ENCODE data around the gene FAM228A.

FAM228A gene

GRCh38 chr2:24169023-24169422 lies 5.8 kb upstream of the FAM228A start:
- H3K9ac ChIP-seq (ENCODE audit: low read depth, low read length): no peak overlapping the region
- no peaks in the 10 kb centered on the region for H3K36me3 ChIP-seq (ENCODE audit: insufficient read depth, low read length)
- no peaks in the 10 kb centered on the region for H4K20me1 ChIP-seq (ENCODE audit: insufficient read depth, low read length)
- ATAC-seq (ENCODE audit: insufficient read depth, low read depth) (no peak), DNase-seq (no peak)
- no peaks in the 10 kb centered on the region for H3K27me3 ChIP-seq (ENCODE audit: insufficient read depth, low read length, poor library complexity)
- H3K4me3 ChIP-seq (ENCODE audit: low read depth in 1 of 2, low read length in 2 of 2): no peak overlapping the region
- no peak for TF ChIP-seq EZH2 (IDR thresholded peaks at IDR 0.05; ENCODE audit: borderline replicate concordance, low read depth, low read length, severe bottlenecking)
- no peak for TF ChIP-seq CTCF (IDR thresholded peaks at IDR 0.05; ENCODE audit: borderline replicate concordance, extremely low read depth, low read length, poor library complexity, severe bottlenecking)
- no peaks in the 10 kb centered on the region for H3K9me3 ChIP-seq (ENCODE audit: insufficient read depth, low read length, severe bottlenecking)
- H3K4me1 ChIP-seq (ENCODE audit: insufficient read depth, low read length): no peaks in the 10 kb centered on the region
- H3K79me2 ChIP-seq (ENCODE audit: insufficient read depth, low read length): no peaks in the 10 kb centered on the region
- H3K27ac ChIP-seq (ENCODE audit: low read length): no peak overlapping the region
- H2AFZ ChIP-seq (ENCODE audit: low read depth, low read length): no peak overlapping the region
- no peak overlapping the region for H3K4me2 ChIP-seq (ENCODE audit: insufficient read depth, low read length)

GRCh38 chr2:24175631-24176187 lies 856 bp downstream of the FAM228A start:
- Histone ChIP-seq H4K20me1 (ENCODE audit: insufficient read depth, low read length) (no peaks in the 10 kb centered on the region), H3K4me1 (ENCODE audit: insufficient read depth, low read length) (no peaks in the 10 kb centered on the region), H3K79me2 (ENCODE audit: insufficient read depth, low read length) (no peaks in the 10 kb centered on the region), H3K36me3 (ENCODE audit: insufficient read depth, low read length) (no peaks in the 10 kb centered on the region), H3K27me3 (ENCODE audit: insufficient read depth, low read length, poor library complexity) (no peaks in the 10 kb centered on the region), H3K9ac (ENCODE audit: low read depth, low read length) (no peak overlapping the region), H2AFZ (ENCODE audit: low read depth, low read length) (no peak overlapping the region), H3K4me3 (ENCODE audit: low read depth in 1 of 2, low read length in 2 of 2) (no peak overlapping the region), H3K4me2 (ENCODE audit: insufficient read depth, low read length) (no peak overlapping the region), H3K27ac (ENCODE audit: low read length) (no peak overlapping the region), H3K9me3 (ENCODE audit: insufficient read depth, low read length, severe bottlenecking) (no peaks in the 10 kb centered on the region)
- no peak for TF ChIP-seq EZH2 (IDR thresholded peaks at IDR 0.05; ENCODE audit: borderline replicate concordance, low read depth, low read length, severe bottlenecking)
- no peak for TF ChIP-seq CTCF (IDR thresholded peaks at IDR 0.05; ENCODE audit: borderline replicate concordance, extremely low read depth, low read length, poor library complexity, severe bottlenecking)
- no peak for DNase-seq
- no peak for ATAC-seq (ENCODE audit: insufficient read depth, low read depth)

- H3K4me3 ChIP-seq (ENCODE audit: low read depth in 1 of 2, low read length in 2 of 2): no peak overlapping the region
- H3K4me1 ChIP-seq (ENCODE audit: insufficient read depth, low read length): no peaks in the 10 kb centered on the region
- DNase-seq (no peak), ATAC-seq (ENCODE audit: insufficient read depth, low read depth) (no peak)
- no peak overlapping the region for H3K4me2 ChIP-seq (ENCODE audit: insufficient read depth, low read length)
- H3K9ac ChIP-seq (ENCODE audit: low read depth, low read length): no peak overlapping the region
- no peak overlapping the region for H3K27ac ChIP-seq (ENCODE audit: low read length)
- H2AFZ ChIP-seq (ENCODE audit: low read depth, low read length): no peak overlapping the region
- H3K27me3 ChIP-seq (ENCODE audit: insufficient read depth, low read length, poor library complexity): no peaks in the 10 kb centered on the region
- no peaks in the 10 kb centered on the region for H4K20me1 ChIP-seq (ENCODE audit: insufficient read depth, low read length)
- no peaks in the 10 kb centered on the region for H3K9me3 ChIP-seq (ENCODE audit: insufficient read depth, low read length, severe bottlenecking)
- H3K79me2 ChIP-seq (ENCODE audit: insufficient read depth, low read length): no peaks in the 10 kb centered on the region
- H3K36me3 ChIP-seq (ENCODE audit: insufficient read depth, low read length): no peaks in the 10 kb centered on the region
- no peak for TF ChIP-seq EZH2 (IDR thresholded peaks at IDR 0.05; ENCODE audit: borderline replicate concordance, low read depth, low read length, severe bottlenecking)
- no peak for TF ChIP-seq CTCF (IDR thresholded peaks at IDR 0.05; ENCODE audit: borderline replicate concordance, extremely low read depth, low read length, poor library complexity, severe bottlenecking)
These were observed 1.5 kb downstream of the FAM228A start for GRCh38 chr2:24176326-24176725.

GRCh38 chr2:24179683-24180082 lies 4.8 kb downstream of the FAM228A start:
- Histone ChIP-seq H3K9me3 (ENCODE audit: insufficient read depth, low read length, severe bottlenecking) (no peaks in the 10 kb centered on the region), H3K4me3 (ENCODE audit: low read depth in 1 of 2, low read length in 2 of 2) (no peak overlapping the region), H3K4me1 (ENCODE audit: insufficient read depth, low read length) (no peaks in the 10 kb centered on the region), H3K27ac (ENCODE audit: low read length) (no peak overlapping the region), H3K79me2 (ENCODE audit: insufficient read depth, low read length) (no peaks in the 10 kb centered on the region), H3K4me2 (ENCODE audit: insufficient read depth, low read length) (no peak overlapping the region), H2AFZ (ENCODE audit: low read depth, low read length) (no peak overlapping the region), H3K36me3 (ENCODE audit: insufficient read depth, low read length) (no peaks in the 10 kb centered on the region), H3K9ac (ENCODE audit: low read depth, low read length) (no peak overlapping the region), H3K27me3 (ENCODE audit: insufficient read depth, low read length, poor library complexity) (no peaks in the 10 kb centered on the region), H4K20me1 (ENCODE audit: insufficient read depth, low read length) (no peaks in the 10 kb centered on the region)
- TF ChIP-seq EZH2 (IDR thresholded peaks at IDR 0.05; ENCODE audit: borderline replicate concordance, low read depth, low read length, severe bottlenecking) (no peak), CTCF (IDR thresholded peaks at IDR 0.05; ENCODE audit: borderline replicate concordance, extremely low read depth, low read length, poor library complexity, severe bottlenecking) (no peak)
- DNase-seq: peak; percentile 8
- ATAC-seq (ENCODE audit: insufficient read depth, low read depth): peak; percentile 69; the same call in 2 of the 3 replicates

Measured in DND-41 (cell line).